Hepatic stellate cell (primary cell): ENCODE results near the gene AOC2.
A peak's percentile ranks its signal among the peaks of the same experiment; 100 is the strongest.
"Not testable (repeated sequence)": the region's sequence is repeated elsewhere in the genome, so short reads cannot be mapped to it uniquely, and the experiment has no call there.

Source experiments
- DNase-seq: peaks from one replicate; pipeline ENCODE4 v3.0.0; 2011; ENCODE audit warnings: low spot score

Gene AOC2

GRCh38 chr17:42883802-42884558 is 39.6 kb downstream of the AOC2 start:
- DNase-seq = no peak

- DNase-seq = not testable (repeated sequence)
Measured at GRCh38 chr17:42885806-42886205, 41.4 kb downstream of the AOC2 start.

GRCh38 chr17:42886283-42887176 is 42.1 kb downstream of the AOC2 start:
- DNase-seq = no peak

- DNase-seq = no peak
Measured at GRCh38 chr17:42889809-42890208, 45.4 kb downstream of the AOC2 start.

- DNase-seq = peak; percentile 59
Measured at GRCh38 chr17:42891539-42892152, 47.3 kb downstream of the AOC2 start.

- no peak for DNase-seq
Measured at GRCh38 chr17:42893359-42893758, 49.0 kb downstream of the AOC2 start.

- no peak for DNase-seq
Measured at GRCh38 chr17:42894283-42895184, 50.2 kb downstream of the AOC2 start.

- DNase-seq = peak; percentile 78
Measured at GRCh38 chr17:42895185-42895555, 50.8 kb downstream of the AOC2 start.

- no peak for DNase-seq
Measured at GRCh38 chr17:42898147-42898811, 53.9 kb downstream of the AOC2 start.

GRCh38 chr17:42899981-42900380 is 55.6 kb downstream of the AOC2 start:
- DNase-seq = not testable (repeated sequence)
